K562 (cell line): Measurements from ENCODE around the gene PYM1. TPM values are rescaled to one million over a fixed set of nuclear protein-coding genes. Genes with fewer than 3 reads are reported as not detected.

Experiments used
- HMG20B ChIP-seq: fragments of 250-450 bp; sonication (Bioruptor Pico); IDR thresholded peaks from 2 replicates; pipeline ENCODE4 v1.5.0; 2021; ENCODE audit warnings: mild to moderate bottlenecking
- HSF4 ChIP-seq: fragments of 250-450 bp; sonication (Bioruptor Pico); IDR thresholded peaks from 2 replicates; pipeline ENCODE4 v2.1.2; 2022; ENCODE audit warnings: mild to moderate bottlenecking, moderate library complexity, borderline replicate concordance
- ILF3 ChIP-seq: fragments of 450-650 bp; IDR thresholded peaks from 2 replicates; pipeline ENCODE4 v1.6.1; 2018; ENCODE audit warnings: antibody characterized with exemption, mild to moderate bottlenecking, moderate library complexity, borderline replicate concordance
- KDM4B ChIP-seq, 2 experiments: fragments of 450-650 bp in 1 of 2; sonication (generic) in 1 of 2; IDR thresholded peaks; 2 replicates each; pipeline ENCODE4 v1.6.1; 2016 to 2017; ENCODE audit warnings: borderline replicate concordance in 2 of 2, antibody characterized with exemption in 1 of 2, low read depth in 1 of 2, mild to moderate bottlenecking in 1 of 2
- MECOM ChIP-seq: fragments of 250-450 bp; sonication (Bioruptor Pico); IDR thresholded peaks from 2 replicates; pipeline ENCODE4 v1.8.0; 2022; ENCODE audit warnings: inconsistent platforms
- OTX1 ChIP-seq: fragments of 450-650 bp; formaldehyde crosslinking; IDR thresholded peaks from 2 replicates; pipeline ENCODE4 v1.4.0; 2022; ENCODE audit warnings: mild to moderate bottlenecking
- PATZ1 ChIP-seq: fragments of 250-450 bp; sonication (Bioruptor Pico); IDR thresholded peaks from 2 replicates; pipeline ENCODE4 v1.5.0; 2020; ENCODE audit warnings: mild to moderate bottlenecking, borderline replicate concordance
- PBX2 ChIP-seq, 2 experiments: IDR thresholded peaks in 1 of 2; conservative IDR thresholded peaks in 1 of 2; 2 replicates each; pipeline ENCODE4 v1.6.1; 2016; ENCODE audit warnings: low read depth in 2 of 2, mild to moderate bottlenecking in 1 of 2, missing compliant biosample characterization in 1 of 2, missing genetic modification characterization in 1 of 2, moderate library complexity in 1 of 2
- PCBP2 ChIP-seq: fragments of 200-400 bp; formaldehyde crosslinking; IDR thresholded peaks from 2 replicates; pipeline ENCODE4 v1.6.1; 2018; ENCODE audit warnings: low read length, low read depth, mild to moderate bottlenecking, moderate library complexity; ENCODE audit not compliant: poor library complexity, severe bottlenecking
- POLR3G ChIP-seq: IDR thresholded peaks from 2 replicates; pipeline ENCODE4 v1.6.1; 2011; ENCODE audit not compliant: insufficient read length, insufficient replicate concordance; ENCODE audit errors: extremely low read depth
- SMC3 ChIP-seq: conservative IDR thresholded peaks from 2 replicates; pipeline ENCODE4 v1.6.1; 2011; ENCODE audit warnings: low read depth, low read length, improper control_type of control experiment; ENCODE audit not compliant: insufficient read depth
- SRSF7 ChIP-seq: fragments of 200-400 bp; formaldehyde crosslinking; optimal IDR thresholded peaks from 2 replicates; pipeline ENCODE3; 2017; ENCODE audit warnings: mild to moderate bottlenecking, low read depth, low read length
- TFAP4 ChIP-seq: sonication (generic); formaldehyde crosslinking; IDR thresholded peaks from 2 replicates; pipeline ENCODE4 v1.8.0; 2022; ENCODE audit warnings: missing genetic modification reagents, mild to moderate bottlenecking, moderate library complexity, borderline replicate concordance
- TOE1 ChIP-seq, 2 experiments: fragments of 450-650 bp in 1 of 2; sonication (generic) in 1 of 2; formaldehyde crosslinking in 1 of 2; IDR thresholded peaks; 2 replicates each; pipeline versions ENCODE4 v1.7.1 to v1.8.0; 2016 to 2022; ENCODE audit warnings: borderline replicate concordance in 2 of 2, mild to moderate bottlenecking in 2 of 2, antibody characterized with exemption in 1 of 2, inconsistent platforms in 1 of 2, low read depth in 1 of 2, missing genetic modification reagents in 1 of 2, moderate library complexity in 1 of 2
- TRIM28 ChIP-seq: fragments of 450-650 bp; IDR thresholded peaks from 2 replicates; pipeline ENCODE4 v1.6.1; 2017
- ZNF23 ChIP-seq: fragments of 250-450 bp; sonication (Bioruptor Pico); IDR thresholded peaks from 2 replicates; pipeline ENCODE4 v1.4.0; 2020; ENCODE audit warnings: mild to moderate bottlenecking
- ZNF395 ChIP-seq: fragments of 200-800 bp; sonication (Bioruptor generic); IDR thresholded peaks from 2 replicates; pipeline ENCODE4 v1.6.1; 2017; ENCODE audit warnings: missing genetic modification characterization, missing compliant biosample characterization
- ZNF668 ChIP-seq: fragments of 250-450 bp; sonication (Bioruptor Pico); IDR thresholded peaks from 2 replicates; pipeline ENCODE4 v1.8.0; 2022; ENCODE audit warnings: mild to moderate bottlenecking, inconsistent platforms
- polyA plus RNA-seq, 8 experiments: library from polyadenylated mRNA; depleted of rRNA in 4 of 8; stranded (reverse) in 5 of 8; unstranded in 3 of 8; fragments of >200 nt; fragmentation: Nextera tagmentation in 2 of 8; fragmentation: Illumina TruSeq in 1 of 8; extraction: Ambion mirVana in 2 of 8; extraction: Trizol in 1 of 8; gene quantifications; 2 replicates each; pipeline versions ENCODE4 v1.2.1 to v1.2.3, GENCODE V29; 2011 to 2014; ENCODE audit warnings: inconsistent platforms in 1 of 8, missing spikeins in 1 of 8
- total RNA-seq, 7 experiments: library from RNA; depleted of rRNA in 6 of 7; stranded (reverse); fragments of >200 nt in 6 of 7; fragmentation: Illumina TruSeq in 2 of 7; extraction: Trizol in 2 of 7; gene quantifications; 2 replicates each; pipeline versions ENCODE4 v1.2.1 to v1.2.3, GENCODE V29; 2011 to 2021; ENCODE audit warnings: low replicate concordance in 1 of 7

Gene PYM1
- total and polyA plus RNA-seq, 9 of the 15 experiments (the other 6 are each of a cell fraction or from before 2014, with no cell fraction given), result 29.0 to 51.3 (median 34.1) TPM

DNA sequence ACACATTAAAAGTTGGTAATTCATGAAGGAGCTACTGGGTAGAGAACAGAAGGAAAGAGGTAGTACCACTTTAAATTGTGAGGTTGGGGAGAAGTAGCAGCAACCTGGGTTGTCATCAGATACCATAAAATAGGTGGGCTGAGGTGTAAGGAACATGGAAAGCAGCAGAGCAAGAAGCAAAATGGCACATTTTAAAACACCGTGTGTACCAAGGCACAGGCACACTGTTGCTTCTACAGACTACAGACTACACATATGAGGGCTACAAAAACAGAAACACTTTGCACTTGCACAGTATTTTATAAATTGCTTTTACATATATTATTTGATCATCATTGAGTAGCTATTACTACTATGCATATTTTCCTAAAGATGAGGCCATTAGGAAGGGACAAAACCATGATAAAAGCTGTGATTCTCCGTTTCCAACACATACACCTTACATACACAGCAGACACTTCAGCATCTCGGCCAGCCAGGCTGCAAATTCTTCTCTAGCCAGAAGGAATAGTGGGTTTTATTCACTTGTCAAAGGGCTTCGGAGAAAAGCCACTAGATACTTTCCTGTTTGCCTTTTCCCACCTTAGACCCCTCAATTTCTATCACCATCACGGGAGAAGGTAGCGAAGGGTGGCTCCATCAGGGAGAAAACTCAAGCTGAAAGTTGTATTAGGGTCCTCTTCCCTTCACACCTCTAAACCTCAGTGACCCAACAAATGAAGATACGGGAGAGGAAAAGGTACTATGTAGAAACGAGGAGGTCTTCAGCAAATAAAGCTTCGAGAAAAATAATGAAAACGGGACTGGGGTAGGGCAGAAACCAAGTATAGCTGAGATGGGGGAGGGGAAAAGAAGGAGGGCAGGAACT, 1.6 kb downstream of the PYM1 start (continued):
- TF ChIP-seq TFAP4 (CRISPR knock-in tag) (no peak), PBX2 (CRISPR knock-in tag; IDR thresholded peaks at IDR 0.05; ENCODE audit: low read depth) (no peak), PBX2 (tag; conservative IDR thresholded peaks at IDR 0.05; ENCODE audit: low read depth) (no peak), MECOM (CRISPR knock-in tag) (no peak), ZNF23 (no peak), PATZ1 (no peak), SMC3 (no peak), ZNF668 (no peak), PCBP2 (no peak), HSF4 (CRISPR knock-in tag) (no peak), ILF3 (no peak), KDM4B (IDR thresholded peaks at IDR 0.05; ENCODE audit: borderline replicate concordance in 2 of 2, low read depth in 1 of 2) (no peak), POLR3G (no peak), SRSF7 (no peak), ZNF395 (CRISPR knock-in tag) (no peak), OTX1 (peak; percentile 71; the same call in 1 of the 2 replicates), HMG20B (CRISPR knock-in tag) (no peak), TRIM28 (no peak), TOE1 (IDR thresholded peaks at IDR 0.05; ENCODE audit: borderline replicate concordance) (no peak), TOE1 (CRISPR knock-in tag; IDR thresholded peaks at IDR 0.05; ENCODE audit: borderline replicate concordance, low read depth) (no peak)
